Activated T-cell treated with anti-CD3 and anti-CD28 coated beads, Interleukin-2, amount 50 U/mL, for 24 hours (primary cell): ENCODE results near the gene AIF1.

Experiments used
- DNase-seq: peaks from one replicate; pipeline ENCODE4 v3.0.0-alpha.2; 2020
- H3K27ac Mint-ChIP-seq: 2 replicates; pipeline ENCODE4 v1.8.0; 2020; ENCODE audit warnings: mild to moderate bottlenecking, mixed read lengths
- H3K27me3 Mint-ChIP-seq: 2 replicates; pipeline ENCODE4 v1.8.0; 2020; ENCODE audit warnings: mixed read lengths
- H3K36me3 Mint-ChIP-seq: 2 replicates; pipeline ENCODE4 v1.8.0; 2020; ENCODE audit warnings: low read depth, mixed read lengths
- H3K4me1 Mint-ChIP-seq: 2 replicates; pipeline ENCODE4 v1.8.0; 2020; ENCODE audit warnings: low read depth, mixed read lengths
- H3K4me3 Mint-ChIP-seq: 2 replicates; pipeline ENCODE4 v1.8.0; 2020; ENCODE audit warnings: mild to moderate bottlenecking, moderate library complexity, mixed read lengths
- H3K9me3 Mint-ChIP-seq: 2 replicates; pipeline ENCODE4 v1.8.0; 2020; ENCODE audit warnings: mixed read lengths

Gene AIF1

DNA sequence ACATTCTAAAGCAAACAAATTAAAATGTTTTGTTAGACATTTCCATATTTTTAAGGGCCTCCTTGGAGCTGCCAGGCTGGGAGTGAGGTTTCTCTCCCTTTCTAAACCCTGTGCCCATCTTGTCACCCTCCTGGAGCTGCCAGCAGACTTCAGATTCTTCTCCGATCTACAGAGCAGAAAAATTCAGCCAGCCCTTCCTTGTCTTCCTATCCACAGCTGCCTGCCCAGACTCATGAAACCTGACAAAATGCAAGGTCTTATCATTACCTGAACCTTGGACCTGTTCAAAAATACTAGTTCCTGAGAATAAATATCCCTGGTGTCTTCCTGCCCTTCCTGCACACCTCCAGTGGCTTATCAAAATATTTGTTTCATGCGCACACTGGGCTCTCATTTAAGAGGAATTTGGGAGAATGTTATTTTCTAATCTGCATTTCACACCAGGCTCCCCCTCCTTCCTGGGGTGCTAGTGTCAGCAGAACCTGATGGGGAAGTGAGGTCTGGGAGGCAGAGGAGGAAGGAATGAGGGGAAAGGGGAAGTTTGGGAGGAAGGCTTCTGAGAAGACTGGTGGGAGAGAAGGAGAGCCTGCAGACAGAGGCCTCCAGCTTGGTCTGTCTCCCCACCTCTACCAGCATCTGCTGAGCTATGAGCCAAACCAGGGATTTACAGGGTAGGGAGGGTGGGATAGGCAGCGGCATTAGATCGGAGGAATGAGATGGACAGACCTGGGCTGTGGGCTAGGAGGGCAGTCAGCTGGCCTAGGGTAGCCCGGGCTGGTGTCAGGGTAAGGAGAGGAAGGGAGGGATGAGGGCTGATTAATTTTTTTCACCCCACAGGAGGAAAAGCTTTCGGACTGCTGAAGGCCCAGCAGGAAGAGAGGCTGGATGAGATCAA lies at the start of gene AIF1:
Gene AIF1 (plus strand): TSS at position 551 of the 895 bp plus-strand sequence. CDS start 96 bp downstream, at position 647.
- peaks cover 15% of the 10 kb centered on the region for H3K36me3 Mint-ChIP-seq
- H3K4me1 Mint-ChIP-seq = peaks cover 40% of the 10 kb centered on the region
- peak within 1 kb of the TSS; percentile 80 for H3K4me3 Mint-ChIP-seq
- no peaks in the 10 kb centered on the region for H3K27me3 Mint-ChIP-seq
- H3K27ac Mint-ChIP-seq = peak within 1 kb of the TSS; percentile 88
- no peak for DNase-seq
- H3K9me3 Mint-ChIP-seq = no peaks in the 10 kb centered on the region

DNA sequence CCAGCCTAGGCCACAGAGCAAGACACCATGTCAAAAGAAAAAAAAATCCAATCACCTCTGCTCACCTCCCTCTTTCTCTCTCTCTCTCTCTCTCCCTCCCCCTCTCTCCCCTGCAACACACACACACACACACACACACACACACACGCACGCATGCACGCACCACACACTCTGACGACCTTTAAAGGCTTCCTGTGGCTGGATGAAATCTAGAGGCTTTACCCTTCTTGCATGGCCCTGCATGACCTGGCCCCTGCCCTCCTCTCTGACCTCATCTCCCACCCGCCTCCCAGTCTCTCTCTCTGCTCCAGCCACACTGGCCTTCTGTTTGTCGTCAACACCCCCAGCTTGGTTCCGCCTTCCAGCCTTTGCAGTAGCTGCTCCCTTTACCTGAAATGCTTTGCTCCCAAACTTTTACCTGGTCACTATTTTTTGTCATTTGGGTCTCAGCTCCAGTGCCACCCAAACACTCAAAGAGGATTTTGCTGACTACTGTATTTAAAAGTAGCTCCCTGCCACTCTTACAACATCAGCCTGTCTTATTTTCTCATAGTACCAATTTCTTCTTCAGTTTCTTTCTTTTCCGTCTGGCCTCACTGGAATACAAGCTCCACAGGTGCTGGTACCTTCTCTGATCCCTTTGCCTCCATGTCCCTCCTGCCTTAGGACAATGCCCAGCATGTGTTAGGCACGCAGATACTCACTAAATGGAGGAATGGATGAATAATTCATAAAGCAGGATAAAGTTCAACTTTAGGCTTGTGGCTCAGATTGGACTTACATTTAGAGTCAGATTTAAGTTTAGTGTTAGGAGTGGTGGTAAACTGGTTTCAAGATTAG lies 47.3 kb upstream of the AIF1 start:
- Mint-ChIP-seq H3K4me3 (peak overlapping the region; percentile 56), H3K4me1 (peaks cover 82% of the 10 kb centered on the region), H3K27me3 (no peaks in the 10 kb centered on the region), H3K27ac (peak overlapping the region; percentile 91), H3K36me3 (peaks cover 32% of the 10 kb centered on the region), H3K9me3 (no peaks in the 10 kb centered on the region)
- DNase-seq = no peak

DNA sequence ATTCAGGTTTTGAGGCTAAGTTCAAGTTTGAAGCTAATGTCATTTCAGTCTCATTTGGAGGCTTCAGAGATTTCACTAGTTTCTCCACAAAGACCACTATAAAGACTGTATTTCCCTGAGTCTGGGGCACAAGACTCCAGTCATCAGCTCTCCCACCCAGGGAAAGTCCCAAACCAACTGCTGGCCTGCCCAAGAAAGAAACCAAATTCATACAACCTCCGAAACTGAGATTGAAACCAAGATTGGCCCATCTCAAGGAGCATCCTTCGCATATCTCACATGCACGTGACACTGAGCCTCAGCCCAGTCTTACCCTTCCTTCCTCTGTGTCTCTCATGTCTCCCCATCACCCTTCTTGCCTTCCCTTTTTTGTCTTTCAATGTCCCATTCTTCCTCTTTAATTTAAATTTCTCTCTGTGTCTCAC lies 46.5 kb upstream of the AIF1 start:
- Mint-ChIP-seq H3K9me3 (no peaks in the 10 kb centered on the region), H3K4me1 (peaks cover 83% of the 10 kb centered on the region), H3K27ac (peak overlapping the region; percentile 91), H3K4me3 (peak overlapping the region; percentile 56), H3K27me3 (no peaks in the 10 kb centered on the region), H3K36me3 (peaks cover 35% of the 10 kb centered on the region)
- DNase-seq = peak; percentile 69

DNA sequence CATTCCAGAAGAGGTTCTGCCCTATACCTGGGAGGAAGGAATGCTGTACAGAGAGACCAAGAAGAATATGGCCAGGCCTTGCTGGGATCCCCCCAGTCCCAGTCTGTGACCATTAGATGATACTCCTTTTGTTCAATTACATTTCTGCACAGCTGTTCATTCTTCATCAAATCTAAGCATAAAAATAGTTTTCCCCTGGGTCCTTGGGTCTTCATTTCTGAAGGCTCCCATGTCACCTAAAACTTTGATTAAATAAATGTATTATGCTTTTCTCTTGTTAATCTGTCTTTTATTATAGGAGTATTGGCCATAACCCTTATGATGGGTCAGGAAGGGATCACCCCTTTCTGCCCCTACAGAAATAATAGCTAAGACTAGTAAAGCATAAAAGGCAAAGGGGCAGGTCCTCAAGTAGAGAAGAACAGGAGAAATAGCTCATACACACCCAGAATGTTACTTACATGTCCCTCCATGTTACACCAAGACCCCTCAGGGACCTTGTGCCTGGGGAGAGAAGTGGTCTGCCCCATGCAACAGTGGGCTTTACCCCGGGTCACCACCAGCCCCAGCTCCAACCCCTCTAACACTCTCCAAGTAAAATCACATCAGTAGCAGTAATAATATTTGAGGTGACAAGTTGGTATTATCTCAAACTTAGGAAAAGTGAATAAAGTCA lies 45.0 kb upstream of the AIF1 start:
- H3K4me3 Mint-ChIP-seq = peak overlapping the region; percentile 56
- H3K27me3 Mint-ChIP-seq = no peaks in the 10 kb centered on the region
- H3K4me1 Mint-ChIP-seq = peaks cover 88% of the 10 kb centered on the region
- peaks cover 41% of the 10 kb centered on the region for H3K36me3 Mint-ChIP-seq
- no peak for DNase-seq
- no peaks in the 10 kb centered on the region for H3K9me3 Mint-ChIP-seq
- H3K27ac Mint-ChIP-seq = peak overlapping the region; percentile 91

GRCh38 chr6:31572041-31572911 lies 42.8 kb upstream of the AIF1 start, which contains the start of gene LTA:
Gene LTA, plus strand, starts transcription at chr6:31572289. Its CDS starts 454 bp downstream, at chr6:31572743.
- peak within 1 kb of the TSS; percentile 99 for H3K27ac Mint-ChIP-seq
- peak; percentile 89 for DNase-seq

DNA sequence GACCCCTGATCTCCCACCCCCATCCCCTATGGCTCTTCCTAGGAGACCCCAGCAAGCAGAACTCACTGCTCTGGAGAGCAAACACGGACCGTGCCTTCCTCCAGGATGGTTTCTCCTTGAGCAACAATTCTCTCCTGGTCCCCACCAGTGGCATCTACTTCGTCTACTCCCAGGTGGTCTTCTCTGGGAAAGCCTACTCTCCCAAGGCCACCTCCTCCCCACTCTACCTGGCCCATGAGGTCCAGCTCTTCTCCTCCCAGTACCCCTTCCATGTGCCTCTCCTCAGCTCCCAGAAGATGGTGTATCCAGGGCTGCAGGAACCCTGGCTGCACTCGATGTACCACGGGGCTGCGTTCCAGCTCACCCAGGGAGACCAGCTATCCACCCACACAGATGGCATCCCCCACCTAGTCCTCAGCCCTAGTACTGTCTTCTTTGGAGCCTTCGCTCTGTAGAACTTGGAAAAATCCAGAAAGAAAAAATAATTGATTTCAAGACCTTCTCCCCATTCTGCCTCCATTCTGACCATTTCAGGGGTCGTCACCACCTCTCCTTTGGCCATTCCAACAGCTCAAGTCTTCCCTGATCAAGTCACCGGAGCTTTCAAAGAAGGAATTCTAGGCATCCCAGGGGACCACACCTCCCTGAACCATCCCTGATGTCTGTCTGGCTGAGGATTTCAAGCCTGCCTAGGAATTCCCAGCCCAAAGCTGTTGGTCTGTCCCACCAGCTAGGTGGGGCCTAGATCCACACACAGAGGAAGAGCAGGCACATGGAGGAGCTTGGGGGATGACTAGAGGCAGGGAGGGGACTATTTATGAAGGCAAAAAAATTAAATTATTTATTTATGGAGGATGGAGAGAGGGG lies 41.6 kb upstream of the AIF1 start:
- Mint-ChIP-seq H3K27me3 (no peaks in the 10 kb centered on the region), H3K4me1 (peaks cover 88% of the 10 kb centered on the region), H3K27ac (peak overlapping the region; percentile 99), H3K4me3 (peak overlapping the region; percentile 97), H3K9me3 (no peaks in the 10 kb centered on the region), H3K36me3 (peaks cover 65% of the 10 kb centered on the region)
- no peak for DNase-seq

More at GRCh38 chr6:31572041-31572911, 42.8 kb upstream of the AIF1 start, which contains the start of gene LTA:
- no peaks in the 10 kb centered on the region for H3K9me3 Mint-ChIP-seq
- H3K36me3 Mint-ChIP-seq = peaks cover 54% of the 10 kb centered on the region
- no peaks in the 10 kb centered on the region for H3K27me3 Mint-ChIP-seq
- H3K4me1 Mint-ChIP-seq = peaks cover 93% of the 10 kb centered on the region
- peak within 1 kb of the TSS; percentile 97 for H3K4me3 Mint-ChIP-seq

DNA sequence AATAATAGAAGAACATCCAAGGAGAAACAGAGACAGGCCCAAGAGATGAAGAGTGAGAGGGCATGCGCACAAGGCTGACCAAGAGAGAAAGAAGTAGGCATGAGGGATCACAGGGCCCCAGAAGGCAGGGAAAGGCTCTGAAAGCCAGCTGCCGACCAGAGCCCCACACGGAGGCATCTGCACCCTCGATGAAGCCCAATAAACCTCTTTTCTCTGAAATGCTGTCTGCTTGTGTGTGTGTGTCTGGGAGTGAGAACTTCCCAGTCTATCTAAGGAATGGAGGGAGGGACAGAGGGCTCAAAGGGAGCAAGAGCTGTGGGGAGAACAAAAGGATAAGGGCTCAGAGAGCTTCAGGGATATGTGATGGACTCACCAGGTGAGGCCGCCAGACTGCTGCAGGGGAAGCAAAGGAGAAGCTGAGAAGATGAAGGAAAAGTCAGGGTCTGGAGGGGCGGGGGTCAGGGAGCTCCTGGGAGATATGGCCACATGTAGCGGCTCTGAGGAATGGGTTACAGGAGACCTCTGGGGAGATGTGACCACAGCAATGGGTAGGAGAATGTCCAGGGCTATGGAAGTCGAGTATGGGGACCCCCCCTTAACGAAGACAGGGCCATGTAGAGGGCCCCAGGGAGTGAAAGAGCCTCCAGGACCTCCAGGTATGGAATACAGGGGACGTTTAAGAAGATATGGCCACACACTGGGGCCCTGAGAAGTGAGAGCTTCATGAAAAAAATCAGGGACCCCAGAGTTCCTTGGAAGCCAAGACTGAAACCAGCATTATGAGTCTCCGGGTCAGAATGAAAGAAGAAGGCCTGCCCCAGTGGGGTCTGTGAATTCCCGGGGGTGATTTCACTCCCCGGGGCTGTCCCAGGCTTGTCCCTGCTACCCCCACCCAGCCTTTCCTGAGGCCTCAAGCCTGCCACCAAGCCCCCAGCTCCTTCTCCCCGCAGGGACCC lies 40.6 kb upstream of the AIF1 start:
- H3K4me1 Mint-ChIP-seq = peaks cover 88% of the 10 kb centered on the region
- peak overlapping the region; percentile 97 for H3K4me3 Mint-ChIP-seq
- H3K27me3 Mint-ChIP-seq = no peaks in the 10 kb centered on the region
- H3K27ac Mint-ChIP-seq = peak overlapping the region; percentile 99
- peak; percentile 75 for DNase-seq
- H3K36me3 Mint-ChIP-seq = peaks cover 74% of the 10 kb centered on the region
- no peaks in the 10 kb centered on the region for H3K9me3 Mint-ChIP-seq

- Mint-ChIP-seq H3K4me3 (peak within 1 kb of the TSS; percentile 97), H3K9me3 (no peaks in the 10 kb centered on the region), H3K4me1 (peaks cover 87% of the 10 kb centered on the region), H3K27me3 (no peaks in the 10 kb centered on the region), H3K36me3 (peaks cover 80% of the 10 kb centered on the region), H3K27ac (peak within 1 kb of the TSS; percentile 99)
- peak; percentile 89 for DNase-seq
Measured at GRCh38 chr6:31575335-31575901, 39.6 kb upstream of the AIF1 start, which contains the start of gene TNF. Gene TNF, plus strand, starts transcription at chr6:31575565. Its CDS starts 177 bp downstream, at chr6:31575742.

GRCh38 chr6:31575952-31576685 lies 38.9 kb upstream of the AIF1 start:
- no peaks in the 10 kb centered on the region for H3K9me3 Mint-ChIP-seq

DNA sequence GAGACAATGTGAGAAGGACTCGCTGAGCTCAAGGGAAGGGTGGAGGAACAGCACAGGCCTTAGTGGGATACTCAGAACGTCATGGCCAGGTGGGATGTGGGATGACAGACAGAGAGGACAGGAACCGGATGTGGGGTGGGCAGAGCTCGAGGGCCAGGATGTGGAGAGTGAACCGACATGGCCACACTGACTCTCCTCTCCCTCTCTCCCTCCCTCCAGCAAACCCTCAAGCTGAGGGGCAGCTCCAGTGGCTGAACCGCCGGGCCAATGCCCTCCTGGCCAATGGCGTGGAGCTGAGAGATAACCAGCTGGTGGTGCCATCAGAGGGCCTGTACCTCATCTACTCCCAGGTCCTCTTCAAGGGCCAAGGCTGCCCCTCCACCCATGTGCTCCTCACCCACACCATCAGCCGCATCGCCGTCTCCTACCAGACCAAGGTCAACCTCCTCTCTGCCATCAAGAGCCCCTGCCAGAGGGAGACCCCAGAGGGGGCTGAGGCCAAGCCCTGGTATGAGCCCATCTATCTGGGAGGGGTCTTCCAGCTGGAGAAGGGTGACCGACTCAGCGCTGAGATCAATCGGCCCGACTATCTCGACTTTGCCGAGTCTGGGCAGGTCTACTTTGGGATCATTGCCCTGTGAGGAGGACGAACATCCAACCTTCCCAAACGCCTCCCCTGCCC lies 38.0 kb upstream of the AIF1 start:
- DNase-seq = peak; percentile 72
- H3K27me3 Mint-ChIP-seq = no peaks in the 10 kb centered on the region
- peaks cover 92% of the 10 kb centered on the region for H3K36me3 Mint-ChIP-seq
- peak overlapping the region; percentile 99 for H3K27ac Mint-ChIP-seq
- peak overlapping the region; percentile 97 for H3K4me3 Mint-ChIP-seq
- H3K4me1 Mint-ChIP-seq = peaks cover 79% of the 10 kb centered on the region
- H3K9me3 Mint-ChIP-seq = no peaks in the 10 kb centered on the region

More at GRCh38 chr6:31575952-31576685, 38.9 kb upstream of the AIF1 start:
- no peak for DNase-seq
- Mint-ChIP-seq H3K4me1 (peaks cover 84% of the 10 kb centered on the region), H3K36me3 (peaks cover 85% of the 10 kb centered on the region), H3K27ac (peak overlapping the region; percentile 99), H3K27me3 (no peaks in the 10 kb centered on the region), H3K4me3 (peak overlapping the region; percentile 97)

- Mint-ChIP-seq H3K9me3 (no peaks in the 10 kb centered on the region), H3K36me3 (peaks cover 87% of the 10 kb centered on the region), H3K4me3 (peak overlapping the region; percentile 97), H3K27ac (peak overlapping the region; percentile 99), H3K27me3 (no peaks in the 10 kb centered on the region), H3K4me1 (peaks cover 81% of the 10 kb centered on the region)
- DNase-seq = no peak
Measured at GRCh38 chr6:31577579-31577966, 37.5 kb upstream of the AIF1 start.
